Mucosa of rectum (tissue), 2 donors: ENCODE data around the gene ZAP70.

ENCODE experiments used
- H3K27ac ChIP-seq, 2 donors: one replicate each; pipeline ENCODE4 v1.7.0; 2013; ENCODE audit warnings: inconsistent platforms in 2 of 2, low read depth in 2 of 2, low read length in 2 of 2
- H3K27me3 ChIP-seq, 2 donors: one replicate each; pipeline ENCODE4 v1.7.0; 2013; ENCODE audit warnings: low read length in 2 of 2; ENCODE audit not compliant: control insufficient read depth in 2 of 2, insufficient read depth in 2 of 2
- H3K36me3 ChIP-seq, 2 donors: one replicate each; pipeline ENCODE4 v1.7.0; 2013; ENCODE audit warnings: low read length in 2 of 2; ENCODE audit not compliant: control insufficient read depth in 2 of 2, insufficient read depth in 2 of 2
- H3K4me1 ChIP-seq, 2 donors: one replicate each; pipeline ENCODE4 v1.7.0; 2013; ENCODE audit warnings: low read length in 2 of 2, mild to moderate bottlenecking in 1 of 2; ENCODE audit not compliant: control insufficient read depth in 2 of 2, insufficient read depth in 2 of 2
- H3K4me3 ChIP-seq, 2 donors: one replicate each; pipeline ENCODE4 v1.7.0; 2013; ENCODE audit warnings: low read length in 2 of 2
- H3K9ac ChIP-seq, 2 donors: one replicate each; pipeline ENCODE4 v1.7.0; 2013; ENCODE audit warnings: low read length in 2 of 2, low read depth in 1 of 2, mild to moderate bottlenecking in 1 of 2
- H3K9me3 ChIP-seq, 2 donors: one replicate each; pipeline ENCODE4 v1.7.0; 2013; ENCODE audit warnings: low read length in 2 of 2; ENCODE audit not compliant: control insufficient read depth in 2 of 2
- donor health status: healthy.
- donor health status: Normal muscosa, but diverticular disease.

The ZAP70 gene

GRCh38 chr2:97739020-97739892 lies 25.9 kb downstream of the ZAP70 start:
- Histone ChIP-seq H3K36me3 (peaks cover 3 to 5% of the 10 kb centered on the region in 2 donors), H3K9me3 (no peaks in the 10 kb centered on the region), H3K4me3 (no peak overlapping the region), H3K9ac (no peak overlapping the region), H3K27me3 (no peaks in the 10 kb centered on the region), H3K27ac (no peak overlapping the region), H3K4me1 (peaks cover 0 to 2% of the 10 kb centered on the region in 2 donors)

GRCh38 chr2:97739893-97740245 lies 26.5 kb downstream of the ZAP70 start:
- Histone ChIP-seq H3K9me3 (no peaks in the 10 kb centered on the region), H3K36me3 (peaks cover 5 to 6% of the 10 kb centered on the region in 2 donors), H3K4me1 (peaks cover 0 to 2% of the 10 kb centered on the region in 2 donors), H3K4me3 (no peak overlapping the region), H3K27ac (no peak overlapping the region), H3K9ac (no peak overlapping the region), H3K27me3 (no peaks in the 10 kb centered on the region)

- peaks cover 0 to 2% of the 10 kb centered on the region in 2 donors for H3K4me1 ChIP-seq
- no peaks in the 10 kb centered on the region for H3K9me3 ChIP-seq
- no peaks in the 10 kb centered on the region for H3K27me3 ChIP-seq
- no peak overlapping the region for H3K27ac ChIP-seq
- no peak overlapping the region for H3K9ac ChIP-seq
- H3K36me3 ChIP-seq: peaks cover 5 to 6% of the 10 kb centered on the region in 2 donors
- H3K4me3 ChIP-seq: no peak overlapping the region
Observed at GRCh38 chr2:97740590-97741182, 27.3 kb downstream of the ZAP70 start.

GRCh38 chr2:97741251-97741650 lies 27.9 kb downstream of the ZAP70 start:
- peaks cover 0 to 2% of the 10 kb centered on the region in 2 donors for H3K4me1 ChIP-seq
- no peaks in the 10 kb centered on the region for H3K27me3 ChIP-seq
- H3K9me3 ChIP-seq: no peaks in the 10 kb centered on the region
- no peak overlapping the region for H3K27ac ChIP-seq
- peaks cover 5 to 6% of the 10 kb centered on the region in 2 donors for H3K36me3 ChIP-seq
- H3K4me3 ChIP-seq: no peak overlapping the region
- H3K9ac ChIP-seq: no peak overlapping the region

- no peak overlapping the region for H3K27ac ChIP-seq
- no peak overlapping the region for H3K9ac ChIP-seq
- H3K36me3 ChIP-seq: peaks cover 5 to 6% of the 10 kb centered on the region in 2 donors
- H3K4me3 ChIP-seq: no peak overlapping the region
- H3K4me1 ChIP-seq: peaks cover 0 to 2% of the 10 kb centered on the region in 2 donors
- no peaks in the 10 kb centered on the region for H3K9me3 ChIP-seq
- H3K27me3 ChIP-seq: no peaks in the 10 kb centered on the region
Observed at GRCh38 chr2:97741686-97742085, 28.3 kb downstream of the ZAP70 start.

- peaks cover 0 to 2% of the 10 kb centered on the region in 2 donors for H3K4me1 ChIP-seq
- no peak overlapping the region for H3K27ac ChIP-seq
- H3K9me3 ChIP-seq: no peaks in the 10 kb centered on the region
Observed at GRCh38 chr2:97742381-97742847, 29.0 kb downstream of the ZAP70 start.

GRCh38 chr2:97743913-97744312 lies 30.5 kb downstream of the ZAP70 start:
- H3K27ac ChIP-seq: no peak overlapping the region
- peaks cover 0 to 2% of the 10 kb centered on the region in 2 donors for H3K4me1 ChIP-seq
- H3K36me3 ChIP-seq: peaks cover 5 to 6% of the 10 kb centered on the region in 2 donors
- H3K9me3 ChIP-seq: no peaks in the 10 kb centered on the region
- no peaks in the 10 kb centered on the region for H3K27me3 ChIP-seq
- H3K9ac ChIP-seq: no peak overlapping the region
- H3K4me3 ChIP-seq: no peak overlapping the region

More at GRCh38 chr2:97742381-97742847, 29.0 kb downstream of the ZAP70 start:
- no peak overlapping the region for H3K4me3 ChIP-seq
- H3K27me3 ChIP-seq: no peaks in the 10 kb centered on the region
- no peak overlapping the region for H3K9ac ChIP-seq
- H3K36me3 ChIP-seq: peaks cover 5 to 6% of the 10 kb centered on the region in 2 donors

GRCh38 chr2:97745474-97746174 lies 32.2 kb downstream of the ZAP70 start:
- H3K27ac ChIP-seq: no peak overlapping the region
- H3K9ac ChIP-seq: no peak overlapping the region
- peaks cover 5 to 12% of the 10 kb centered on the region in 2 donors for H3K36me3 ChIP-seq
- peaks cover 0 to 1% of the 10 kb centered on the region in 2 donors for H3K4me1 ChIP-seq
- no peaks in the 10 kb centered on the region for H3K27me3 ChIP-seq
- H3K9me3 ChIP-seq: no peaks in the 10 kb centered on the region
- no peak overlapping the region for H3K4me3 ChIP-seq

- H3K4me1 ChIP-seq: no peaks in the 10 kb centered on the region
- no peak overlapping the region for H3K4me3 ChIP-seq
Observed at GRCh38 chr2:97747285-97747684, 33.9 kb downstream of the ZAP70 start.

GRCh38 chr2:97747716-97748115 lies 34.3 kb downstream of the ZAP70 start:
- H3K27ac ChIP-seq: no peak overlapping the region

More at GRCh38 chr2:97747285-97747684, 33.9 kb downstream of the ZAP70 start:
- Histone ChIP-seq H3K36me3 (peaks cover 16 to 22% of the 10 kb centered on the region in 2 donors), H3K9me3 (no peaks in the 10 kb centered on the region), H3K27ac (no peak overlapping the region), H3K27me3 (no peaks in the 10 kb centered on the region), H3K9ac (no peak overlapping the region)

More at GRCh38 chr2:97747716-97748115, 34.3 kb downstream of the ZAP70 start:
- Histone ChIP-seq H3K36me3 (peaks cover 16 to 22% of the 10 kb centered on the region in 2 donors), H3K27me3 (no peaks in the 10 kb centered on the region), H3K4me3 (no peak overlapping the region), H3K9ac (no peak overlapping the region), H3K9me3 (no peaks in the 10 kb centered on the region), H3K4me1 (no peaks in the 10 kb centered on the region)
